Neural cell (in vitro differentiated cells): ENCODE results near the gene NCAM1.

Source experiments
- EZH2 ChIP-seq: fragments of 200-600, 300-800 bp; shearing (Covaris generic), sonication (generic); IDR thresholded peaks from 2 replicates; pipeline ENCODE4 v1.6.1; 2014; ENCODE audit warnings: antibody characterized with exemption, low read length, borderline replicate concordance, mild to moderate bottlenecking; ENCODE audit not compliant: insufficient read depth, poor library complexity, severe bottlenecking
- MXI1 ChIP-seq: fragments of 450-650 bp; conservative IDR thresholded peaks from 2 replicates; pipeline ENCODE4 v1.6.1; 2014; ENCODE audit warnings: antibody characterized with exemption, mild to moderate bottlenecking; ENCODE audit not compliant: poor library complexity, severe bottlenecking
- POLR2AphosphoS5 ChIP-seq: IDR thresholded peaks from 2 replicates; pipeline ENCODE4 v1.6.1; 2012
- TAF1 ChIP-seq: IDR thresholded peaks from 2 replicates; pipeline ENCODE4 v1.6.1; 2012; ENCODE audit warnings: low read depth
- TF ChIP-seq, protein P1 (sequence below): fragments of 450-650 bp; IDR thresholded peaks from 2 replicates; pipeline ENCODE4 v1.5.1; 2014; ENCODE audit warnings: antibody characterized with exemption, mild to moderate bottlenecking, moderate library complexity; ENCODE audit not compliant: poor library complexity, severe bottlenecking

- TF ChIP-seq POLR2AphosphoS5 = no peak
- TF ChIP-seq, protein P1, sequence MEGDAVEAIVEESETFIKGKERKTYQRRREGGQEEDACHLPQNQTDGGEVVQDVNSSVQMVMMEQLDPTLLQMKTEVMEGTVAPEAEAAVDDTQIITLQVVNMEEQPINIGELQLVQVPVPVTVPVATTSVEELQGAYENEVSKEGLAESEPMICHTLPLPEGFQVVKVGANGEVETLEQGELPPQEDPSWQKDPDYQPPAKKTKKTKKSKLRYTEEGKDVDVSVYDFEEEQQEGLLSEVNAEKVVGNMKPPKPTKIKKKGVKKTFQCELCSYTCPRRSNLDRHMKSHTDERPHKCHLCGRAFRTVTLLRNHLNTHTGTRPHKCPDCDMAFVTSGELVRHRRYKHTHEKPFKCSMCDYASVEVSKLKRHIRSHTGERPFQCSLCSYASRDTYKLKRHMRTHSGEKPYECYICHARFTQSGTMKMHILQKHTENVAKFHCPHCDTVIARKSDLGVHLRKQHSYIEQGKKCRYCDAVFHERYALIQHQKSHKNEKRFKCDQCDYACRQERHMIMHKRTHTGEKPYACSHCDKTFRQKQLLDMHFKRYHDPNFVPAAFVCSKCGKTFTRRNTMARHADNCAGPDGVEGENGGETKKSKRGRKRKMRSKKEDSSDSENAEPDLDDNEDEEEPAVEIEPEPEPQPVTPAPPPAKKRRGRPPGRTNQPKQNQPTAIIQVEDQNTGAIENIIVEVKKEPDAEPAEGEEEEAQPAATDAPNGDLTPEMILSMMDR = no peak
- no peak for TF ChIP-seq MXI1
- TF ChIP-seq TAF1 = no peak
- TF ChIP-seq EZH2 = no peak
Observed at GRCh38 chr11:113251281-113251680, 290.1 kb downstream of the NCAM1 start.
